ENCODE results near the gene CGB8.
"Not testable (repeated sequence)": the region's sequence is repeated elsewhere in the genome, so short reads cannot be mapped to it uniquely, and the experiment has no call there.

CGB8 gene

DNA sequence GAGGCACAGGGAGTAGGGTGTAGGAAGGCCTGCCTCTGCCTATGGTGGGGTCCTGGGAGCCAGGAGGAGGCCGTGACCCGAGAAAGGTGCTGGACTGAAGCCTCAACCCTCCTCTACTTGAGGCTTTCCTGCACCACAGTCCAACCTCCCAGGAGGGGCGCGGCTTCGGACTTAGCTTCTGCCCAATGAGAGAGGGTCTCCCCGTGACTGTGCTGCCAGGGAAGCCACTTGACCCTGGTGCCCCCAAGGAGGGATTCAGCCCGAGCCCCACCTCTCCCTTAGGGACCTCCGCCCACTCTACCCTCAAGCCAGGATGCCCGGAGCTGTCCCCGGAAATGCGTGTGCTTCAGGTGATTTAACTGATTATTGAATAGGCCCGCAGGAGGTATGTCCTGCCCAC lies at the start of gene CGB8:
TSS of gene CGB8 (minus strand) at position 101 of the 400 bp plus-strand sequence. CDS start 372 bp downstream, outside the sequence.
- intact Hi-C loops (cut with DNase I); DNase-seq: not testable (repeated sequence)

DNA sequence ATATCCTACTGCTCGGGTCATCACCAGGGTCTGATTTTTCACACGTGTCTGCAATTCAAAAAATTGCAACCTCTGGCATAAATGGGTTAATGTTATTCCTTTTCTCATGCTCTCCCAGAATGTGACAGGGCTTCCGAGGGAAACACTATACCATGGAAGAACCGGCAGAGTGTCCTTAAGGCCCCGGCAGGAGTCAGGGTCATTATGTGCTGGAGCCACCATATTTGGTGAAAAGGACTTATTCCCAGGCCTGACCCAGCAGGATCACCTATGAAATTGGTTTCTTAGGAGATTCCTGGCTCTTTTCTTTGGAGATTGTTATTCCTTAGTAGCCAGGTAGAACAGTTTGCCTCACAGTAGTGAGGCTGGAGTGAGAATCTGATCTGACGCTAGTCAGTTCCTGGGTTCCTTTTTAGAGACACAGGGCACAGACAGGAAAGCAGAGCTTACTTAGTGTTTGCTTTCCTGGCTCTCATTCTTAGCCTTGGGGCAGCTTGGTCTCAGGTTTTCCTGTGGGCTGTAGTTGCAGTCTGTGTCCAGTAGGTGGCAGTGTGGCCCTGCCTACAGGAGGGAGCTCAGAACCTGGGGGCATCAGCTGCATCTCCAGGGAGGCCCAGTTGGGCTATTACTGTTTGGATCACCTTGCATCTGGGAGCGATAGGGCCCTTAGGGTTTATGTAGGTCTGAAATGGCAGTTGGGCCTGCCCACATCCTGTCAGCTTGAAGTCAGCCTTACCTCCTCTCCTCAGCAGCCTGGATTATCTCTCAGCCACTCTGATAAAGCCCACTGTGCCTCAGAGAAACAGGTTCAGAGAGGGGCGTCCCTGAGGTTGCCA lies 48.8 kb upstream of the CGB8 start:
- intact Hi-C loops (cut with DNase I), result loop anchor here (5.0 kb wide), 1 partner anchor 50 kb away; no protein-coding TSS in a partner anchor
- DNase-seq, result peak in 41 of 42 donors; percentile 51 to 88 (median 74)

- peak in 34 of 42 donors; percentile 29 to 78 (median 52) for DNase-seq
These were observed 45.9 kb upstream of the CGB8 start for GRCh38 chr19:49094505-49095482.

GRCh38 chr19:49092686-49093085 lies 43.8 kb upstream of the CGB8 start:
- intact Hi-C loops (cut with DNase I), result no loop called here
- no peak for DNase-seq

More at GRCh38 chr19:49094505-49095482, 45.9 kb upstream of the CGB8 start:
- intact Hi-C loops (cut with DNase I), result loop anchor here (5.0 kb wide), 1 partner anchor 53 kb away; no protein-coding TSS in a partner anchor

GRCh38 chr19:49091391-49092038 lies 42.6 kb upstream of the CGB8 start:
- intact Hi-C loops (cut with DNase I), result no loop called here
- DNase-seq, result no peak

DNA sequence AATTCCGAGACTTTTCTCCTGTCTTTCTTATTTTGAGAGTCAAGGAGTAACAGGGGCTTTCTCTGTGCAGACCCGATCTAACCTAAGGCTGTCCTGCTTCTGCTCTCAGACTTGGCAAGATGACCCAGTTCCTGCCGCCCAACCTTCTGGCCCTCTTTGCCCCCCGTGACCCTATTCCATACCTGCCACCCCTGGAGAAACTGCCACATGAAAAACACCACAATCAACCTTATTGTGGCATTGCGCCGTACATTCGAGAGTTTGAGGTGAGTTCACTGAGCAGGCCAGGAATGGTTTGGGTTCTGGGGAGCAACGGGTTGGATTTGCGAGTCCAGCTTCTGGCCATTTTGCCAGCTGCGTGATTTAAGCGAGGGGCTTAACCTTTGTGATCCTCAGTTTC lies 37.4 kb upstream of the CGB8 start:
- DNase-seq, result no peak
- intact Hi-C loops (cut with DNase I), result no loop called here

DNA sequence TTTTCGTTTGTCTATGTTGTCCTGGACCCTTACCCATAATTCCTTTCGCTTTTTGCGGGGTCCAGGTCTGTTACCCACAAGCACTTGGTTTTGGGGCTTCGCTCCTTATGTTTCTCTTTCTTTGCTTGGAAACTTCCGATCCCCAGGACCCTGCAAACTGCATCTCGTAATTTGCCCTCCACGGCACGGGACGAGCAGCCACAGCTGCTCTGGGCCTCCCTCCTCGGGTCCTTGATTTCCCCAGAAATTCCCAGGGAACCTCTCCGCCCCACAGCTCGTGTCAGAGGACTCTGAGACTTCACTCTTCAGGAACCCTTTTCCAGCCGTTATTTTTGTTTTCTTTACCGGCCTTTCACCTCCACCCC lies 36.9 kb upstream of the CGB8 start:
- DNase-seq, result no peak
- intact Hi-C loops (cut with DNase I), result no loop called here

DNA sequence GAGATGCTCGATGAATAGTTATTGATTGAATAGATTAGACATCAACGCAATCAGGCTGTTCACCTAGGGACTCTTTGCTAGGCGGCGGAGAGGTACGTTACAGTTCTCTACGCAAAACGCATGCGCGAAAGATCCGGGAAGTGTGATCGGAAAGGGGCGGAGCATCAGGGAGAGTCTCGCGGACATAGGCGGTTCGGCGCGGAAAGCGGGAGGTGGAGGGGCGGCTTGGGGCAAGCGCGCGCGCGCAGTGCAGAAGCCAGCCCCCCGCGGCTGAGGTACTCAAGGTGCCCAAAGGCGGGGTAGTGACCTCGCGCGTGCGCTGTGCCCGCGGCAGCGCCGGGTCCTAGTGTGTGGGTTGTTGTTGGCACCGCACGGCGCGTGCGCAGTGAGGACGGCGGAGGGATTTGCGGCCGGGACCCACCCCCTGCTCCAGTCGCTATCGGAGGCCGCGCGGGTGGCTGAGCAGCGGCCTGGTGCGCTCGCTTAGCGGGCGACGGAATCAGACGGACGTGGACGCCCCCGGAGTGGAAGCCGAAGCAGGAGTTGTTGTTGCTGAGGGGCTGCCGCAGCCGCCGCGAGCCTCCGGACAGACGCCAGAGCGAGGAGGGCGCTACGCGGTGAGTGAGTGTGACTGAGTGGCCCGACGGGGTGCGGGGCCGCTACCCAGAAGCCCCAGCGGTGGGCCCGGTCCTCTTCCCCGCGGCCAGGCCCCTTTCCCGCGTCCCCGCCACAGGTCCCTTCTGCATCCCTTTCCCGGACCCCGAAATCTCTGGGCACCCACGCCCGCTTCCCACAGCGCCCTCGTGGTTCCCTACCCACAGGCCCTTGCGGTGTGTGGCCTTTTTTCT lies 36.3 kb upstream of the CGB8 start, which contains the start of gene SNRNP70:
TSS of gene SNRNP70 (plus strand) at position 432 of the 848 bp plus-strand sequence. CDS start 964 bp downstream, outside the sequence.
- intact Hi-C loops (cut with DNase I), result no loop called here
- peak; percentile 95 to 99 (median 98) for DNase-seq

- DNase-seq, result peak in 2 of 42 donors; percentile 17 to 38
- intact Hi-C loops (cut with DNase I), result no loop called here
These were observed 35.5 kb upstream of the CGB8 start for GRCh38 chr19:49084206-49085019.

GRCh38 chr19:49081273-49081672 lies 32.4 kb upstream of the CGB8 start:
- no peak for DNase-seq
- intact Hi-C loops (cut with DNase I), result no loop called here

- intact Hi-C loops (cut with DNase I), result no loop called here
- no peak for DNase-seq
These were observed 31.5 kb upstream of the CGB8 start for GRCh38 chr19:49080392-49080791.

DNA sequence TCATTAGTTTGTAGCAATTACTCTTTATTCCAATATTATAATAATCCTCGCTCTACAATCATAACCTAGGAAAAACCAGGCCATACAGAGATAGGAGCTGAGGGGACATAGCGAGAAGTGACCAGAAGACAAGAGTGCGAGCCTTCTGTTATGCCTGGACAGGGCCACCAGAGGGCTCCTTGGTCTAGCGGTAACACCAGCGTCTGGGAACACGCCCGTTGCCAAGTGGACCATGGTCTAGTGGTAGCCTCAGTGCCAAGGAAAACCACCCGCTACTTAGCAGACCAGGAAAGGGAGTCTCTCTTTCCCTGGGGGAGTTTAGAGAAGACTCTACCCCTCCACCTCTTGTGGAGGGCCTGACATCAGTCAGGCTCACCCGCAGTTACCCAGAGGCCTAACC lies 26.0 kb upstream of the CGB8 start:
- DNase-seq, result peak; percentile 22 to 86 (median 66)
- intact Hi-C loops (cut with DNase I), result not testable (repeated sequence)

DNA sequence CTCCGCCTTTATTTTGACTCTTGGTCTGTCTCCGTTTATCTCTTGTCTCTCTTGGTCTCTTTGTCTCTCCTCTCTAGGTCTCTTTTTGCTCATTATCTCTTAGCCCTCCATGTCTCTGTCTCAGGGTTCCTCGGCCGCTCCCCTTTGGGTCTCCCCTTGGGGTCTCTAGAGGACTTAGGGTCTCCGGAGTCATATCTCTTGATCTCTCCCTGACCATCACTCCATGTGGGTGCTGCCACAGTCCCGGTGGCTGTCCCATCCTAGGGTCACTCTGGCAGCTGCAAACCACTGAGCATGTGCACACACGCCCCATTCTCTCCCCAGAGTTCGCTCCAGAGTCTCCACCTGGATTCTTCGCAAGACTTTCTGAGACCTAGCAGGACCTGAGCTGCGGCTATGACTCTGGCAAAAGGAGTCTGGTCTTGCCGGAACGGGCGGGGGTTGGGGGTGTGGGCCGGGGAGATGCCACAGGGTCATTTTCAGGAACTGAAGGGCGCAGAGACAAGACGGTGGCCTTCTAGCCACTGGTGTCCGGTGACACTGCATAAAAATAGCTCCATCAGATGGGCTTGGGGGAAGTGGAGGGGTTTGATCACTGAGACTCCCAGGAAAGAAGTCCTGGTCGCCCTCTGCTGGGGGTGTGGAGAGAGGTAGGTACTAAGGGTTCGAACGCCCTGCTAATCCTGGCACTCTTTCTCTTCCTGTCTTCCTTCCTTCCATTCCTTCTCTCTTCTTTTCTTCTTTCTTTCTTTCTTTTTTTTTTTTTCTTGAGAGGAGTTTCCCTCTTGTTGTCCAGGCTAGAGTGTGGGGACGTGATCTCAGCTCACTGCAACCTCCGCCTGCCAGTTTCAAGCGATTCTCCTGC lies 24.8 kb upstream of the CGB8 start:
- intact Hi-C loops (cut with DNase I), result no loop called here
- no peak for DNase-seq

- intact Hi-C loops (cut with DNase I), result no loop called here
- DNase-seq, result no peak
These were observed 23.1 kb upstream of the CGB8 start for GRCh38 chr19:49071860-49072547.

- intact Hi-C loops (cut with DNase I), result no loop called here
- no peak for DNase-seq
These were observed 21.5 kb upstream of the CGB8 start for GRCh38 chr19:49070416-49070815.

DNA sequence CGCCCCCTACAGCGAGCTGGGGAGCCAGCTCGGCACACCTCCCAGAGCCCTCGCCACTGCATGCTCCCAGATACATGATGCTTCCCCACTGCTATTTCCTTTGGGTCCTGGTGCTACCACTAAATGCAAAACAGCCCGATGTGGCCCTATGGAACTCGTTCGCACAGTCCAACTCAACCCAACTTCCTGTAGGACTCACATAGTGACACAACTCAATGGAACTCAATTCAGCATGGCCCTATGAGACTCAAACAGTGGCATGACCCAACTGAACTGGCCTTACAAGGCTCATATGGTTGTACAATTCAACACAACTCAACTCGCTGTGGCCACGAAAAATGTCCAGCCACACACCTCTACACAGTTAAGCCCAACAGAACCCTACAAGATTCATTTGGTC lies 20.1 kb upstream of the CGB8 start:
- no peak for DNase-seq
- intact Hi-C loops (cut with DNase I), result no loop called here
